NT2/D1 (cell line): ENCODE data around the gene AKAP8L.

Experiments
- SUZ12 ChIP-seq: IDR thresholded peaks from 2 replicates; pipeline ENCODE4 v1.6.1; 2011; ENCODE audit not compliant: insufficient read length, insufficient read depth; ENCODE audit errors: extremely low read depth
- YY1 ChIP-seq: IDR thresholded peaks from 2 replicates; pipeline ENCODE4 v1.6.1; 2011; ENCODE audit not compliant: insufficient read length, insufficient read depth
- ZNF274 ChIP-seq: IDR thresholded peaks from 2 replicates; pipeline ENCODE4 v1.6.1; 2011; ENCODE audit warnings: mild to moderate bottlenecking, low read depth, low read length

- TF ChIP-seq YY1 (no peak), ZNF274 (no peak), SUZ12 (no peak)
Observed at GRCh38 chr19:15427350-15427700, 8.5 kb upstream of the AKAP8L start.
